GM10248 (cell line): ENCODE measurements around the gene SRPK2.
"Not testable (repeated sequence)": the region's sequence is repeated elsewhere in the genome, so short reads cannot be mapped to it uniquely, and the experiment has no call there.

Experiments
- CTCF ChIA-PET: fragments of 300-600 bp; sonication (Branson Sonifier 250); formaldehyde crosslinking; extraction: SDS; loops from one replicate; lab custom pipeline; 2021; ENCODE audit warnings: antibody characterized with exemption; lab: Yijun Ruan, JAX
- POLR2A ChIA-PET: fragments of 350-650 bp; sonication (Branson Sonifier 250); formaldehyde crosslinking; extraction: SDS; loops from one replicate; lab custom pipeline; 2020; ENCODE audit warnings: antibody characterized with exemption; lab: Yijun Ruan, JAX
- DNase-seq: peaks from one replicate; pipeline ENCODE4 v3.0.0; 2012; ENCODE audit errors: extremely low spot score
- TF ChIP-seq, protein P1 (sequence below): IDR thresholded peaks from 2 replicates; pipeline ENCODE4 v1.5.1; 2012; ENCODE audit warnings: mild to moderate bottlenecking, low read depth; ENCODE audit errors: extremely low read depth, missing control alignments, control extremely low read depth

SRPK2 gene

DNA sequence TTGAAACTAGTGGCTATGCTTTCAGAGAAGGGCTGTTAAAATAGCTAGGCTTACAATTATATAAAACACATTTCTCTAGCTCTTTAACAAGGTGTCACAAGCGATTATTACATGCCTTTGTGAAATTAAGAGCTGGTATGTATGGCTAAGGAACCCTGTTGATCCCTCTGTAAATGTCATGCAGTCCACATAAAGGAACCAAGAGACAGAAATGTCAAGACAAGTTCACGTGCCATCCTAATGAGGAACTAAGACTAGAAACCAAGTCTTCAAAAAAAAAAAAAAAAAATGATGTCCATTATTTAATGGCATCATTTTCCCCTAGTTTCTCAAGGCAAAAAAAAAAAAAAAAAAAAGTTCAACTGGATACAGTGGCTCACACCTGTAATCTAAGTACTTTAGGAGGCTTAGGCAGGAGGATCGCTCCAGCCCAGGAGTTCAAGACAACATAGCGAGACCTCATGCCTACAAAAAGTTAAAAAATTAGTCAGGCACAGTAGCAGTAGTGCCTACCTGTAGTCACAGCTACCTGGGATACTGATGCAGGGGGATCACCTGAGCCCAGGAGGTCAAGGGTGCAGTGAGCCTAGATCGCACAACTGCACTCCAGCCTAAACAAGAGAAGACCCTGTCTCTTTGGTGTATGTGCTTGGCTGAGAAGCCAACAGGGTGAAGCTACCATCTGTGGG, 63.4 kb downstream of the SRPK2 start:
- CTCF ChIA-PET = interaction anchor here (1.1 to 1.3 kb wide), 3 partner anchors 8 to 19 kb away, joined by 3 to 5 read pairs (median 3); no protein-coding TSS in a partner anchor

DNA sequence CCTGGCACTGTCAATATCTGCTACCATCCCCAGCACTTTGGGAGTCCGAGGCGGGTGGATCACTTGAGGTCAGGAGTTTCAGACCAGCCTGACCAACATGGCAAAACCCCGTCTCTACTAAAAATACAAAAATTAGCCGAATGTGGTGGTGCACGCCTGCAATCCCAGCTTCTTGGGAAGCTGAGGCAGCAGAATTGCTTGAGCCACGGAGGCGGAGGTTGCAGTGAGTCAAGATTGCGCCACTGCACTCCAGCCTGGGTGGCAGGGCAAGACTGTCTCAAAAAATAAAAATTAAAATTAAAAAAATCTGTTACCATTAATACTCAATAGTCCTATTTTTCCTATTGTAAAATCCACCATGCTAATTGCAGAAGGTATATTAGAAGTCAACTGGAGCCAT, 64.1 kb downstream of the SRPK2 start:
- not testable (repeated sequence) for DNase-seq
- ChIA-PET CTCF (interaction anchor here (1.1 to 1.3 kb wide), 3 partner anchors 9 to 18 kb away, joined by 3 to 5 read pairs (median 3); no protein-coding TSS in a partner anchor), POLR2A (interaction anchor here (0.6 kb wide), 1 partner anchor 45 kb away, joined by 3 read pairs; no protein-coding TSS in a partner anchor)

More for the DNA sequence above, 63.4 kb downstream of the SRPK2 start:
- DNase-seq = peak; percentile 57
- POLR2A ChIA-PET = no interaction called here
- TF ChIP-seq, protein P1, sequence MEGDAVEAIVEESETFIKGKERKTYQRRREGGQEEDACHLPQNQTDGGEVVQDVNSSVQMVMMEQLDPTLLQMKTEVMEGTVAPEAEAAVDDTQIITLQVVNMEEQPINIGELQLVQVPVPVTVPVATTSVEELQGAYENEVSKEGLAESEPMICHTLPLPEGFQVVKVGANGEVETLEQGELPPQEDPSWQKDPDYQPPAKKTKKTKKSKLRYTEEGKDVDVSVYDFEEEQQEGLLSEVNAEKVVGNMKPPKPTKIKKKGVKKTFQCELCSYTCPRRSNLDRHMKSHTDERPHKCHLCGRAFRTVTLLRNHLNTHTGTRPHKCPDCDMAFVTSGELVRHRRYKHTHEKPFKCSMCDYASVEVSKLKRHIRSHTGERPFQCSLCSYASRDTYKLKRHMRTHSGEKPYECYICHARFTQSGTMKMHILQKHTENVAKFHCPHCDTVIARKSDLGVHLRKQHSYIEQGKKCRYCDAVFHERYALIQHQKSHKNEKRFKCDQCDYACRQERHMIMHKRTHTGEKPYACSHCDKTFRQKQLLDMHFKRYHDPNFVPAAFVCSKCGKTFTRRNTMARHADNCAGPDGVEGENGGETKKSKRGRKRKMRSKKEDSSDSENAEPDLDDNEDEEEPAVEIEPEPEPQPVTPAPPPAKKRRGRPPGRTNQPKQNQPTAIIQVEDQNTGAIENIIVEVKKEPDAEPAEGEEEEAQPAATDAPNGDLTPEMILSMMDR = no peak

DNA sequence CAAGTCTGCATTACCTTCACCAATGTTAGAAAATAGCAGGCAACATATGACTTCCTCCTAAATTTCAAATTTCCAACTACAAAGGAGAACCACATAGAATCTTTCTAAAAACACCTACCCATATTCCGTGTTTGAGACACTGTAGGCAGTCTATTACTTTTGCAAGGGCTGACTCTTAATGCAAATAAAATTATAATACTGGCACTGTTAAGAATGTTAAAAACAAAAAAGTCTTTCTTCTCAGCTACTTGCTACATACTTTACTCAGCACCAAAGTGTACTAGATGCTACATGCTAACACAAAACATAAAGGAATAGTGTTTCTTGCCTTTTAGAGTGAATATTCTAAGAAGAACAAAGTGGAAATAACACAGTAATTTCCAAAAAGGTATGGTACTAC, 65.4 kb downstream of the SRPK2 start:
- POLR2A ChIA-PET = no interaction called here
- DNase-seq = no peak
- TF ChIP-seq, protein P1 = no peak
- CTCF ChIA-PET = interaction anchor here (1.4 kb wide), 1 partner anchor 342 kb away, joined by 3 read pairs; no protein-coding TSS in a partner anchor

DNA sequence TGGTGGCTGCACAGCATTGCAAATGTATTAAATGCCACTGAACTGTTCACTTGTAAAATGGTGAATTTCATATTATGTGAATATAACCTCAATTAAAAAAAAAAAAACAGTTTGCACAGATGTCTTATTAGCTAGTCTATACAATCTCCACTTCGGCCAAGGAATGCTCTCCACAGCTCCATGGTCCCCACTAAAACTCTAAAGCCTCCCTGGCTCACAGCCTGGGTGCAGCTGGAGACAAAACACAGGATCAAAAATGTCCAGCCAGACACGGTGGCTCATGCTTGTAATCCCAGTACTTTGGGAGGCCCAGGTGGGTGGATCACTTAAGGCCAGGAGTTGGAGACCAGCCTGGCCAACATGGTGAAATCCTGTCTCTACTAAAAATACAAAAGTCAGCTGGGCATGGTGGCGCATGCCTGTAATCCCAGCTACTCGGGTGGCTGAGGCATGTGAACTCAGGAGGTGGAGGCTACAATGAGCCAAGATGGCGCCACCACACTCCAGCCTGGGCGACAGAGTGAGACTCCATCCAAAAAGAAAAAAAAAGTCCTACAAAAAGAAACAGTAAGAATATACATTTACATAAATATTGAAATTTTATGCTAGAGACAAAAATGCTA, 66.0 kb downstream of the SRPK2 start:
- no peak for DNase-seq
- TF ChIP-seq, protein P1 = no peak
- ChIA-PET CTCF (interaction anchor here (1.4 kb wide), 1 partner anchor 342 kb away, joined by 3 read pairs; no protein-coding TSS in a partner anchor), POLR2A (no interaction called here)

DNA sequence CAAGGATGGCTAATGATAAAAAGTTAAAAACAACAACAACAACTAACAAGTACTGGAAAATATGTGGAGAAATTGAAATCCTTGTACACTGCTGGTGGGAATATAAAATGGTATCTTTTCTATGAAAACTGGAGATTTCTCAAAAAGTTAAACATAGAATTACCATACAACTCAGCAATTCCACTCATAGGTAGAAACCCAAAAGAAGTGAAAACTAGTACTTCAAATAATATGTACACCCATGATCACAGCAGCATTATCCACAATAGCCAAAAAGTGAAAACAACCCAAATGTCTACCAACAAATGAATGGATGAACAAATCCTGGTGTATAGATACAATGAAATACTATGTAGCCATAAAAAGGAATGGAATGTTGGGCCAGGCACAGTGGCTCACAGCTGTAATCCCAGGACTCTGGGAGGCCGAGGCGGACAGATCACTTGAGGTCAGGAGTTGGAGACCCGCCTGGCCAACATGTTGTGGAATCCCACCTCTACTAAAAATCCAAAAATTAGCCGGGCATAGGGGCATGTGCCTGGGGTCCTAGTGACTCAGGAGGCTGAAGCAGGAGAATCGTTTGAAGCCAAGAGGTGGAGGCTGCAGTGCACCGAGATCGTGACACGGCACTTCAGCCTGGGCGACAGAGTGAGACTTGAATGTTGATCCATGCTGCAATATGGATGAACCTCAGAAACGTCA, 66.8 kb downstream of the SRPK2 start:
- no peak for DNase-seq
- TF ChIP-seq, protein P1 = no peak
- ChIA-PET CTCF (no interaction called here), POLR2A (no interaction called here)

DNA sequence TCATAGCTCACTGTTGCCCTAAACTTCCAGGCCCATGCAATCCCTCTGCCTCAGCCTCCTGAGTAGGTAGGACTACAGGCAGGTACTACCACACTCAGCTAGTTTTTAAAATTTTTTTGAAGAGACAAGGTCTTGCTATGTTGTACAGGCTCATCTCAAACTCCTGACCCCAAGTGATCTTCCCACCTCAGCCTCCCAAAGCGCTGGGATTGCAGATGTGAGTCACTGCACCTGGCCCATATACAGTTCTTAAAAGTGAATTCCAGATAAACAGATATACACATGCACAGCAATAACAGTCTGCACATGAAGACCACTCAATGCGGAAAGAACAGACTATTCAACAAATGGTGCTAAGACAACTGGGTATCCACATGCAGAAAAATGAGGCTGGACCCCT, 67.8 kb downstream of the SRPK2 start:
- CTCF ChIA-PET = interaction anchor here (0.8 kb wide), 1 partner anchor 40 kb away, joined by 3 read pairs; no protein-coding TSS in a partner anchor
- TF ChIP-seq, protein P1 = no peak

More for the DNA sequence above, 67.8 kb downstream of the SRPK2 start:
- no peak for DNase-seq
- POLR2A ChIA-PET = no interaction called here
